ENCODE data around the gene TNFRSF12A.

DNA sequence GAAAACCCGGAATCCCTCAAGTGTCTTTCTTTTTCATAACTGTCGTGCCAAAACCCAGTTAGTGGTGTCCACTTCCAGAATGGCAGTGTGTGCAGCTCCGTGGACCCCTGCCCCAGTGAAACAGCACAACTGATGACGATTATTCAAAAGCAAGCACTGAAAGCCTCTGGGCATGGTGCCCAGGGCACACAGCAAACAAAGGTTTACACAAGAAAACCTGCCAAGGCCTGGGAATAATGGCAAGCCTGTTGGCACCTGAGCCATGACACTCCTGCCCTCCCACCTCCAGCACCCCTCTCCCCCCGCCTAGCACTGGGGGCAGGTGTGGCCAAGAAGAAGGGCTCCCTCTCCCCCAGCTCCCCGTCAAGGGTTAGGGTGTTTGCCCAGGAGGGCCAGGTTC lies 42.7 kb upstream of the TNFRSF12A start:
- no peak for TF ChIP-seq EZH2 (IDR thresholded peaks at IDR 0.05; ENCODE audit: borderline replicate concordance, low read length)
- TF ChIP-seq, protein P1, sequence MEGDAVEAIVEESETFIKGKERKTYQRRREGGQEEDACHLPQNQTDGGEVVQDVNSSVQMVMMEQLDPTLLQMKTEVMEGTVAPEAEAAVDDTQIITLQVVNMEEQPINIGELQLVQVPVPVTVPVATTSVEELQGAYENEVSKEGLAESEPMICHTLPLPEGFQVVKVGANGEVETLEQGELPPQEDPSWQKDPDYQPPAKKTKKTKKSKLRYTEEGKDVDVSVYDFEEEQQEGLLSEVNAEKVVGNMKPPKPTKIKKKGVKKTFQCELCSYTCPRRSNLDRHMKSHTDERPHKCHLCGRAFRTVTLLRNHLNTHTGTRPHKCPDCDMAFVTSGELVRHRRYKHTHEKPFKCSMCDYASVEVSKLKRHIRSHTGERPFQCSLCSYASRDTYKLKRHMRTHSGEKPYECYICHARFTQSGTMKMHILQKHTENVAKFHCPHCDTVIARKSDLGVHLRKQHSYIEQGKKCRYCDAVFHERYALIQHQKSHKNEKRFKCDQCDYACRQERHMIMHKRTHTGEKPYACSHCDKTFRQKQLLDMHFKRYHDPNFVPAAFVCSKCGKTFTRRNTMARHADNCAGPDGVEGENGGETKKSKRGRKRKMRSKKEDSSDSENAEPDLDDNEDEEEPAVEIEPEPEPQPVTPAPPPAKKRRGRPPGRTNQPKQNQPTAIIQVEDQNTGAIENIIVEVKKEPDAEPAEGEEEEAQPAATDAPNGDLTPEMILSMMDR (conservative IDR thresholded peaks at IDR 0.05 in 1 of 2, IDR thresholded peaks at IDR 0.05 in 1 of 2; ENCODE audit: extremely low read depth in 1 of 2, insufficient read depth in 1 of 2, low read depth in 1 of 2, low read length in 2 of 2), result no peak

All from mammary epithelial cell (primary cell).